Muscle layer of colon (tissue), 2 donors: ENCODE measurements around the gene LPP.

Source experiments
- H3K27ac ChIP-seq: one replicate; pipeline ENCODE4 v1.7.0; 2013; ENCODE audit warnings: low read depth, mild to moderate bottlenecking, low read length, moderate library complexity
- H3K27me3 ChIP-seq, 2 donors: one replicate each; pipeline ENCODE4 v1.7.0; 2013; ENCODE audit warnings: low read length in 2 of 2, mild to moderate bottlenecking in 2 of 2; ENCODE audit not compliant: insufficient read depth in 2 of 2, control insufficient read depth in 1 of 2
- H3K36me3 ChIP-seq: one replicate; pipeline ENCODE4 v1.7.0; 2013; ENCODE audit warnings: mild to moderate bottlenecking, low read length; ENCODE audit not compliant: insufficient read depth
- H3K4me1 ChIP-seq: one replicate; pipeline ENCODE4 v1.7.0; 2013; ENCODE audit warnings: mild to moderate bottlenecking, low read length; ENCODE audit not compliant: insufficient read depth
- H3K4me3 ChIP-seq, 2 donors: one replicate each; pipeline ENCODE4 v1.7.0; 2013; ENCODE audit warnings: low read length in 2 of 2, low read depth in 1 of 2, mild to moderate bottlenecking in 1 of 2, moderate library complexity in 1 of 2
- H3K9ac ChIP-seq: one replicate; pipeline ENCODE4 v1.7.0; 2013; ENCODE audit warnings: low read length
- H3K9me3 ChIP-seq: one replicate; pipeline ENCODE4 v1.7.0; 2013; ENCODE audit warnings: mild to moderate bottlenecking, low read length
- donor health status: abdominal sarcoma.
- donor health status: Adenocarcinoma of cecum.

LPP gene

DNA sequence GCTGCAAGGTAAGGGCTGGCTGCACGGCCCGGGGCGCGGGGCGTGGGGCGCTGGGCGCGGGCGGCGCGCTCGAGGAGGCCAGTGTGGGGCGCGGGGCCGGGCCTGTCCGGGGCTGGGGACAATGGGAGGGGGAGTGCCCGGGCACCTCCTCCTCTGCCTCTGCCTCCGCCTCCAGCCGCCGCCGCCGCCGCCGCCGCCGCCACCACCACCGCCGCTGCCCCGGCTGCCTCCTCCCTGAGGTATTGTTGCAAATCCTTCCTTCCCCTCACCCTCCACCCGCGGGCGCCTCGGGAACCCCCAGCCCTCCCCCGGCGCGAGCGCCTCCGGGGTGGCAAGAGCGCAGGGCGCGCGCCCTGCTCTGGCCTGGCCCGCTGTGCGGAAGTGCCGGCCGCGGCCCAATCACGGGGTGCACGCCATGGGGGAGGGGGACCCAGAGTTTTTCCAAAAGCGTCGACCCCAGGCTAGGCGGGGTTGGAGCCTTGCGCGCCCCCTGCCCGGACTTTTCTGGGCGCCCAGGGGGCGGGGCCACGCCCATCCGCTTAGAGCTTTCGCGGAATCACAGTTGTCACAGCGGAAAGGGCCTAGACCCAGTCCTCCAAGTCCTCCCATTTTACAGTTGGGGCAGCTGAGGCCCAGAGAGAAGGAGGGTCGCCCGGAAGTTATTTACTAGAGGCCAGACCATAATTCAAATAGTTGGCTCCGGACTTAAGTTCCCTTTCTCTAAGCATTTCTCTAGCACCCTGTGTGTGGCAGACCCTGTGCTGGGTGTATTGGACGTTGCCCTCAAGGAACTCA lies at the start of gene LPP:
Gene LPP (plus strand): TSS at position 144 of the 795 bp plus-strand sequence. CDS start 251,964 bp downstream, outside the sequence.
- peaks cover 49% of the 10 kb centered on the region for H3K4me1 ChIP-seq
- no peaks in the 10 kb centered on the region for H3K9me3 ChIP-seq

DNA sequence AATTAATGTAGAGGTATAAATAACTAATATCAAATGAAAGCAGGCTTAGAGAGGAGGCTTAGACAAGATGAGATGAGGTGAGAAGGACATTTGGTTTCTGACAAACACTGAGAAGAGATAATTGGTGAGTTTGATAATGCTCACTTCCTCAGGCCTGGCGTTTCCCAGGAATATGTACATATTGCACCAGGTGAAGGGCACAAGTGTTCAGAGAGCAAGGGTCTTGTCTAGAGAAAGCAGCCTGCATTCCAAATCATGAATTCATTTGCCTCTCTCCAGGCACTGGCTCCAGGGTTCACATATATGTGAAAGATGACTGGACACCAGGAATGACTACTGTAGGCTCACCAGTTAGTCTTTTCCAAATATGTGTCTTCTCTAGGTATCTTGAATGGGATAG lies 48.0 kb upstream of the LPP start:
- Histone ChIP-seq H3K36me3 (no peaks in the 10 kb centered on the region), H3K27ac (no peak overlapping the region), H3K27me3 (no peaks in the 10 kb centered on the region), H3K9me3 (no peaks in the 10 kb centered on the region), H3K4me3 (no peak overlapping the region), H3K9ac (no peak overlapping the region), H3K4me1 (no peaks in the 10 kb centered on the region)

More for the DNA sequence above, at the start of gene LPP:
- no peaks in the 10 kb centered on the region for H3K27me3 ChIP-seq
- H3K9ac ChIP-seq = peak within 1 kb of the TSS; percentile 100
- no peaks in the 10 kb centered on the region for H3K36me3 ChIP-seq
- H3K4me3 ChIP-seq = peak within 1 kb of the TSS; percentile 94 to 97
- peak within 1 kb of the TSS; percentile 91 for H3K27ac ChIP-seq

DNA sequence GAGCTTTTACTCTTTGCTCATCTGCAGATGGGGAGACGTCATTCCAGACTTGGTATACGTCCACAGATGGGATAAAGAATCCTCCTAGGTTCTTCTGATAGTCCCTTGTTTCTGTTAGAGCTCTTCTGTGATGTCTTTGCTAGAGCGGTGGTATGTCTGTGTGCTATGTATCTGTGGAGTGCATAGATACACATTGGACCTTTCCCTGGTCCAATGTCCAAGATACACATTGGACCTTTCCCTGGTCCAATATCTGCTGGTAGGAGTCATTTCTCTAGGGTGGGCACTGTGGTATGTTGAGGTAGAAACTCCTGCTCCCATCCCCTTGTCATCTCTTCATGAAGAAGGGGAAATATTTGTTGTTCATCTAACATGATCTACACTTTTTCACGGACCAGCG lies 47.5 kb upstream of the LPP start:
- H3K27ac ChIP-seq = no peak overlapping the region
- H3K9ac ChIP-seq = no peak overlapping the region
- H3K9me3 ChIP-seq = no peaks in the 10 kb centered on the region
- no peaks in the 10 kb centered on the region for H3K36me3 ChIP-seq
- H3K4me1 ChIP-seq = no peaks in the 10 kb centered on the region
- no peaks in the 10 kb centered on the region for H3K27me3 ChIP-seq
- H3K4me3 ChIP-seq = no peak overlapping the region

DNA sequence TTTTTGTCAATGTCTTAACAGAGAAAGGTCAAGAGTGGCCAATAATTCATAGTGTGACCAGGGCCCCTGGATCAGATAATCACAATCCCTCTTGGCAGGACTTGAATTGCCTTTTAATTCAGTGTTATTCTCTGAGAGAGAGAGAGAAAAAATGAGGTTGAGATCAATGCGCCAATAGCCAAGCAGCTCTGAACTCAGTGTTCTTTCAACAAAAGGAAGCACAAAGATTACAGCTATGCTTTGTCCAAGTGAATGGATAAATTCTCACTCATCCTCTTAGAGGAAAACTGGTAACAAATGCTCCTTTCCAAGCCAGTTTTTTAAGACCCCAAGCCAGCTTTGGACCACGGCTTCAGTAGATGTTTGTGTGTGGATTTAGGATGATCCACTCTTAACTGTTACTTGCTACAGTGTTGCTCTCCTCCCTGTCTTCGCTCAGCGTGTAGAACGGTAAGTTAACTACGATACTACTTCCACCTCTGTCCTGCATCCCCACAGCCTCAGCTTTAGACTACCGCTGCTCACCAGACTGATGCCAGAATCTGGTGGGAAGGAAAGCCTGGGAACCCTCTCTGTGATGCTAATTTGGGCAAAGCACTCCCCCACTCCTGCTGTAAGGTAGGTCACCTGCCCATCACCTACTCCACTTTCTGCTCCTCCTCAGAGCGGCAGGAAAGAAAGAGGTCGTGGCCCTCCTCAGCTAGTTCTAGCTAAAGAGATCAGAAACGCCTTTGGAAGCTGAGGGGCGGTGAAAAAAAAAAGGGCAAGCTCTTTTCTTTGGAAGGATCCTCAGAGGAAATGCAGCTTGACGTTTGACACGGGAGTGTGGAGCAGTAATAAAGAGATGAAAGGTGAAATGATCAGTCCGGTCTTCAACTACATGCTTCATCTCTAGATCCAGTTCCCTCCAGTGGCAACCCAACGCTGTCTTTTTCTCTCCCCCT lies 46.8 kb upstream of the LPP start:
- Histone ChIP-seq H3K36me3 (no peaks in the 10 kb centered on the region), H3K27me3 (no peaks in the 10 kb centered on the region), H3K4me1 (no peaks in the 10 kb centered on the region), H3K27ac (no peak overlapping the region), H3K9me3 (no peaks in the 10 kb centered on the region), H3K4me3 (no peak overlapping the region), H3K9ac (no peak overlapping the region)

DNA sequence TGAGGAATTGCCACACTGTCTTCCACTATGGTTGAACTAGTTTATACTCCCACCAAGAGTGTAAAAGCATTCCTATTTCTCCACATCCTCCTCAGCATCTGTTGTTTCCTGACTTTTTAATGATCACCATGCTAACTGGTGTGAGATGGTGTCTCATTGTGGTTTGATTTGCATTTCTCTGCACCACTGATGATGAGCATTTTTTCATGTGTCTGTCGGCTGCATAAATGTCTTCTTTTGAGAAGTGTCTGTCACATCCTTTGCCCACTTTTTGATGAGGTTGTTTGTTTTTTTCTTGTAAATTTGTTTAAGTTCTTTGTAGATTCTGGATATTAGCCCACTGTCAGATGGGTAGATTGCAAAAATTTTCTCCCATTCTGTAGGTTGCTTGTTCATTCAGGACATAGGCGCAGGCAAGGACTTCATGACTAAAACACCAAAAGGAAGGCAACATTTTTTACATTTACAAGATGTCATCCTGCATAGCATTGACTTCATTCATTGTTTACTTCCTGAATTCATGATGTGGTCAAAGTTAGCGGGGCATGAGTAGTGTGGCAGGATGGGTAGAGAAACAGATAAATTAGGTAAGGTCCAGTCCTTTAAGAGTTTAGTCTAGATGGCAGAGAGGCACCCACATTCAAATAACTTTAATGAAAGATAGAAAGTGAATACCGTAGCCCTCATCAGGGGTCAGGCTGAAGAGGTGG lies 45.1 kb upstream of the LPP start:
- no peak overlapping the region for H3K9ac ChIP-seq
- no peak overlapping the region for H3K27ac ChIP-seq
- H3K4me1 ChIP-seq = no peaks in the 10 kb centered on the region
- H3K36me3 ChIP-seq = no peaks in the 10 kb centered on the region
- H3K27me3 ChIP-seq = no peaks in the 10 kb centered on the region
- no peak overlapping the region for H3K4me3 ChIP-seq
- no peaks in the 10 kb centered on the region for H3K9me3 ChIP-seq

DNA sequence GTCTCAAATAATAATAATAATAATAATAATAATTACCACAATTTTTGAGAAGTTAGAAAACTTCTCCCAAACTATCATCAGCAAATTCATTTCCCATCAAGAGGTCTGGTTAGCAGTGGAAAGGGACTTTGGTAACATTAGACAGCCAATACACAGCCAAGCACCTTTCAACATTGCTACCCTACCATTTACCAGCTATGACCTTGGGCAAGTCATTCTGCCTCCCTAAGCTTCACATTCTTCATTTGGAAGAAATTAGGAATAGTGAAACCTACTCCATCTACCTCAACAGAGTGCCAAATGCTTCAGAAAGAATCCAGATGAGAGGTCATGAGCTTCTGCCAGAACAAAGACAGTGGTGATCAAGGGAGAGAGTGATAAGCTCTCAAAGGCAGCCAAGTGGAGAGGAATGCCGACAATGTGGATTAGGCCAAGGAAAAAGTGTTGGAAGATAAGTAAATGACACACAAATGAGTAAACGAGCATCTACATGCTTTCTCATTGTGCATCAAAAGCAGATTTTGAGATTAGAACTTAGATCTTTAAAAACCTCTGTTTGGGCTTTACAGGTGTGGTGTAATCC lies 42.9 kb upstream of the LPP start:
- H3K27ac ChIP-seq = no peak overlapping the region

DNA sequence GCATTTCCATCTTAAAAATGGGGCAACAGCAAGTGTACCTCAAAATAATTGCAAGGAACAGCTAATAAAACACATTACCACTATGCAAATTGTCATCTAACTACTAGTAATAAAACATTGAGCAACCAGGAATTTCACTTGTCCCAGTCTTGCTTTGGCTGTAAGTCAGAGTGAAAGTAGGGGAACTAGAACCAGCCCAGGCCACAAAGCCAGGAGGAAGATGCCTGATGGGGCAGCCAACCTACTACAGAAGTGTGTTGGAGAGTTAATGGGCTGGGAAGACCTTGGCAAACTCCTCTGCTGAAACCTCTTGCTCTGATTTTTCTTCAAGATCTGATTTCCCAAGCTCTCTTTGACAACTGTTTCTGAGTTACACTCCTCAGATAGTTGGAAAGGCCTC lies 40.2 kb upstream of the LPP start:
- no peaks in the 10 kb centered on the region for H3K27me3 ChIP-seq
- H3K4me1 ChIP-seq = no peaks in the 10 kb centered on the region
- no peaks in the 10 kb centered on the region for H3K9me3 ChIP-seq
- no peaks in the 10 kb centered on the region for H3K36me3 ChIP-seq
- H3K4me3 ChIP-seq = no peak overlapping the region
- no peak overlapping the region for H3K9ac ChIP-seq
- no peak overlapping the region for H3K27ac ChIP-seq

More for the DNA sequence above, 42.9 kb upstream of the LPP start:
- H3K4me1 ChIP-seq = no peaks in the 10 kb centered on the region
- H3K36me3 ChIP-seq = no peaks in the 10 kb centered on the region
- H3K9me3 ChIP-seq = no peaks in the 10 kb centered on the region
- H3K27me3 ChIP-seq = no peaks in the 10 kb centered on the region
- no peak overlapping the region for H3K4me3 ChIP-seq
- no peak overlapping the region for H3K9ac ChIP-seq

DNA sequence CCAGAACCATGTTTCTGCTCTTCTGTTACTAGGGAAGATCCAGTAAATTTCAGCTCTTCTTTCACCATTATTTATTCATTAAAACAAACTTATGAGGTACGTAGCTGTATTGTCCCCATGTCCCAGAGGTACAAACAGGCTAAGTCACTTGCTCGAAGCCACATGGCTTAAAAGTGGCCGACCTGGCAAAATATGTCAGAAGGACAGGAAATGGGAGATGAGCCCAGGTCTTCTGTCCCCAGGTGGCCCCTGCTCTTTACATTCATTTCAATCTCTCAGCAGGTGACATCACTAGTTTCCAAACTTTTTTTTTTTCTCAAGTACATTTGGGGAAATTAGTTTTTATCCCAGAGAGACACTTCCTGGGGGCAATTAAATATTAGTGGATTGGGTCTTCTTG lies 34.1 kb upstream of the LPP start:
- Histone ChIP-seq H3K9me3 (no peaks in the 10 kb centered on the region), H3K27ac (no peak overlapping the region), H3K4me3 (no peak overlapping the region), H3K4me1 (no peaks in the 10 kb centered on the region), H3K27me3 (no peaks in the 10 kb centered on the region), H3K9ac (no peak overlapping the region), H3K36me3 (no peaks in the 10 kb centered on the region)

DNA sequence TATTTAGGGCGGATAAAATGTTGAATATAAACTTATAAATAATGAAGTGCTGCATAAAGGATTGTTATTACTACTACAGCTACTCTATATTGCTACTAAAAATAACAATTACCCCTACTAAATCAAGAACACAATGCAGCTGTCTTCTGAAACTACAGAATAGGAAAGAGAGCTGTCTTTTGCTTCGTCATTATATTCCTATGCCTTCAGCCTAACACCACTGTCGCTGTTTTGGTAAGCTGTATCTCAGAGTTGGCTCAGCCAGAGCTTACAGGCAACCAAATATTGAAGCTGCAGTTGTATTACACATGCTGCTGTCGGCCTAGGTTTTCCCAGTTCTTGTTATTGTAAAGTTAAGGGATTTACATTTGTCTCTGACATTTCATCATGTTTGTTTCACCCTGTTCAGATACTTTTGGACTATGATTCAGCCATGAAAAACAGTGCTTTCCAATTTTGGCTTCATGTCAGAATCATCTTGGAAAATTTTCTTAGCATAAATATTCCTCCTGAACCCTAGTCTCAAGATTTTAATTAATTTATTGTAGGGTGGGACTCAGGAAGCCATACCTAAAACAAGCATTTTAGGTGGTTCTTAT lies 31.3 kb upstream of the LPP start:
- no peaks in the 10 kb centered on the region for H3K36me3 ChIP-seq
- H3K4me1 ChIP-seq = peaks cover 26% of the 10 kb centered on the region
- no peak overlapping the region for H3K27ac ChIP-seq

GRCh38 chr3:188123170-188123905 lies 30.6 kb upstream of the LPP start:
- Histone ChIP-seq H3K9ac (no peak overlapping the region), H3K27ac (no peak overlapping the region), H3K4me1 (peaks cover 26% of the 10 kb centered on the region), H3K27me3 (no peaks in the 10 kb centered on the region), H3K9me3 (no peaks in the 10 kb centered on the region), H3K36me3 (no peaks in the 10 kb centered on the region), H3K4me3 (no peak overlapping the region)

More for the DNA sequence above, 31.3 kb upstream of the LPP start:
- no peaks in the 10 kb centered on the region for H3K27me3 ChIP-seq
- H3K4me3 ChIP-seq = no peak overlapping the region
- no peak overlapping the region for H3K9ac ChIP-seq
- no peaks in the 10 kb centered on the region for H3K9me3 ChIP-seq
